H9 (cell line): ENCODE results near the gene HYAL1. TPM values are rescaled to one million over a fixed set of nuclear protein-coding genes. Genes with fewer than 3 reads are reported as not detected.

Source experiments
- DNase-seq: peaks from one replicate; pipeline ENCODE4 v3.0.0-alpha.2; 2017
- H2AFZ ChIP-seq: one replicate; pipeline ENCODE4 v1.6.1; 2013; ENCODE audit warnings: mild to moderate bottlenecking, low read length, control low read depth, moderate library complexity
- H2AK5ac ChIP-seq: 2 replicates; pipeline ENCODE4 v1.6.1; 2013; ENCODE audit warnings: low read length, control low read depth, mixed read lengths; ENCODE audit not compliant: insufficient read length
- H2BK120ac ChIP-seq: one replicate; pipeline ENCODE4 v1.6.1; 2013; ENCODE audit warnings: low read depth, mild to moderate bottlenecking, low read length, control low read depth, inconsistent platforms; ENCODE audit not compliant: poor library complexity, severe bottlenecking
- H2BK12ac ChIP-seq: 2 replicates; pipeline ENCODE4 v1.6.1; 2013; ENCODE audit warnings: low read length, control low read depth, mixed read lengths, low read depth; ENCODE audit not compliant: insufficient read length
- H2BK15ac ChIP-seq: 2 replicates; pipeline ENCODE4 v1.6.1; 2013; ENCODE audit warnings: low read depth, low read length, control low read depth
- H2BK20ac ChIP-seq: one replicate; pipeline ENCODE4 v1.6.1; 2013; ENCODE audit warnings: low read depth, mild to moderate bottlenecking, low read length, control low read depth, inconsistent platforms; ENCODE audit not compliant: poor library complexity, severe bottlenecking
- H2BK5ac ChIP-seq: 2 replicates; pipeline ENCODE4 v1.6.1; 2013; ENCODE audit warnings: low read length, control low read depth, mixed read lengths; ENCODE audit not compliant: insufficient read length
- H3K14ac ChIP-seq: 2 replicates; pipeline ENCODE4 v1.6.1; 2013; ENCODE audit warnings: low read length, control low read depth; ENCODE audit not compliant: insufficient read depth
- H3K18ac ChIP-seq: 2 replicates; pipeline ENCODE4 v1.6.1; 2013; ENCODE audit warnings: low read depth, mild to moderate bottlenecking, mixed read lengths, low read length, control low read depth; ENCODE audit not compliant: insufficient read length
- H3K23ac ChIP-seq: 2 replicates; pipeline ENCODE4 v1.6.1; 2013; ENCODE audit warnings: low read length, control low read depth, mixed read lengths, low read depth; ENCODE audit not compliant: insufficient read length
- H3K23me2 ChIP-seq: 2 replicates; pipeline ENCODE4 v1.6.1; 2013; ENCODE audit warnings: low read depth, mild to moderate bottlenecking, mixed read lengths, low read length, control low read depth; ENCODE audit not compliant: insufficient read length, poor library complexity, severe bottlenecking
- H3K27ac ChIP-seq: 2 replicates; pipeline ENCODE4 v1.5.1; 2013; ENCODE audit warnings: low read length, control low read depth, mixed read lengths, low read depth; ENCODE audit not compliant: insufficient read length
- H3K27me3 ChIP-seq: 2 replicates; pipeline ENCODE4 v1.6.1; 2013; ENCODE audit warnings: low read length, control low read depth, inconsistent platforms; ENCODE audit not compliant: insufficient read depth
- H3K4ac ChIP-seq: 2 replicates; pipeline ENCODE4 v1.6.1; 2013; ENCODE audit warnings: low read depth, mild to moderate bottlenecking, control low read depth, inconsistent platforms, low read length, moderate library complexity
- H3K4me1 ChIP-seq: 2 replicates; pipeline ENCODE4 v1.6.1; 2013; ENCODE audit warnings: low read length, control low read depth, inconsistent platforms; ENCODE audit not compliant: insufficient read depth
- H3K4me2 ChIP-seq: 2 replicates; pipeline ENCODE4 v1.6.1; 2013; ENCODE audit warnings: low read length, control low read depth, mixed read lengths; ENCODE audit not compliant: insufficient read length, insufficient read depth
- H3K56ac ChIP-seq: 2 replicates; pipeline ENCODE4 v1.6.1; 2013; ENCODE audit warnings: low read depth, mild to moderate bottlenecking, mixed read lengths, low read length, control low read depth; ENCODE audit not compliant: insufficient read length
- H3K79me1 ChIP-seq: 2 replicates; pipeline ENCODE4 v1.6.1; 2013; ENCODE audit warnings: low read depth, mild to moderate bottlenecking, moderate library complexity, low read length, control low read depth, inconsistent platforms; ENCODE audit not compliant: insufficient read depth, poor library complexity, severe bottlenecking
- H3K79me2 ChIP-seq: 2 replicates; pipeline ENCODE4 v1.6.1; 2013; ENCODE audit warnings: low read length, control low read depth, inconsistent platforms; ENCODE audit not compliant: insufficient read depth
- H3K9ac ChIP-seq: 2 replicates; pipeline ENCODE4 v1.6.1; 2013; ENCODE audit warnings: low read length, control low read depth, mixed read lengths; ENCODE audit not compliant: insufficient read length; ENCODE audit errors: extremely low read depth
- H3K9me3 ChIP-seq: one replicate; pipeline ENCODE4 v1.6.1; 2013; ENCODE audit warnings: low read depth, low read length, inconsistent platforms; ENCODE audit not compliant: control insufficient read depth
- H3T11ph ChIP-seq: one replicate; pipeline ENCODE4 v1.6.1; 2013; ENCODE audit warnings: mild to moderate bottlenecking, low read length, control low read depth, inconsistent platforms
- H4K20me1 ChIP-seq: one replicate; pipeline ENCODE4 v1.6.1; 2013; ENCODE audit not compliant: control insufficient read depth, insufficient read length, insufficient read depth
- H4K5ac ChIP-seq: 2 replicates; pipeline ENCODE4 v1.6.1; 2013; ENCODE audit warnings: low read depth, mild to moderate bottlenecking, mixed read lengths, low read length, control low read depth; ENCODE audit not compliant: insufficient read length
- H4K8ac ChIP-seq: replicated peaks from 2 replicates; pipeline ENCODE4 v1.6.1; 2013; ENCODE audit warnings: low read length, control low read depth, mixed read lengths, low read depth; ENCODE audit not compliant: insufficient read length
- H4K91ac ChIP-seq: 2 replicates; pipeline ENCODE4 v1.6.1; 2013; ENCODE audit warnings: low read depth, mild to moderate bottlenecking, moderate library complexity, mixed read lengths, low read length, control low read depth; ENCODE audit not compliant: insufficient read length
- H3K27ac Mint-ChIP-seq, 3 experiments: 2 replicates in 2 of 3; 3 replicates in 1 of 3; pipeline ENCODE4 v1.8.0; 2020 to 2021; ENCODE audit warnings: mixed read lengths in 3 of 3, mild to moderate bottlenecking in 1 of 3, moderate library complexity in 1 of 3
- H3K27me3 Mint-ChIP-seq: 2 replicates; pipeline ENCODE4 v1.8.0; 2021; ENCODE audit warnings: low read depth, mild to moderate bottlenecking, moderate library complexity, mixed read lengths
- H3K36me3 Mint-ChIP-seq, 3 experiments: 2 replicates in 2 of 3; 3 replicates in 1 of 3; pipeline ENCODE4 v1.8.0; 2020 to 2021; ENCODE audit warnings: low read depth in 3 of 3, mixed read lengths in 3 of 3; ENCODE audit not compliant: insufficient read depth in 1 of 3
- H3K4me1 Mint-ChIP-seq, 2 experiments: 2 replicates each; pipeline ENCODE4 v1.8.0; 2020; ENCODE audit warnings: mixed read lengths in 2 of 2
- H3K4me3 Mint-ChIP-seq, 2 experiments: 2 replicates in 1 of 2; 3 replicates in 1 of 2; pipeline ENCODE4 v1.8.0; 2020 to 2021; ENCODE audit warnings: mild to moderate bottlenecking in 2 of 2, mixed read lengths in 2 of 2, moderate library complexity in 1 of 2
- H3K9me3 Mint-ChIP-seq, 2 experiments: 2 replicates in 1 of 2; 3 replicates in 1 of 2; pipeline ENCODE4 v1.8.0; 2020; ENCODE audit warnings: mild to moderate bottlenecking in 2 of 2, mixed read lengths in 2 of 2, moderate library complexity in 1 of 2
- WGBS: extraction: QIAGEN DNeasy Blood & Tissue Kit; methylation state at CpG from one replicate; pipeline ENCODE4 v1.1.7; 2013; ENCODE audit warnings: missing lambda C conversion rate, low lambda C conversion rate, mixed read lengths; ENCODE audit not compliant: insufficient read length; ENCODE audit errors: extremely low coverage; 5-methylcytosine and 5-hydroxymethylcytosine counted together
- total RNA-seq: library from RNA; stranded (reverse); gene quantifications from 2 replicates; pipeline ENCODE4 v1.2.1, GENCODE V29; 2021
- TF ChIP-seq, protein P1 (sequence below): fragments of 200-600 bp; sonication (generic); conservative IDR thresholded peaks from 3 replicates; pipeline ENCODE4 v1.8.0; 2021; ENCODE audit warnings: antibody characterized with exemption, mild to moderate bottlenecking

HYAL1 gene
- total RNA-seq, 1 experiment from 2014 or later = 2.0 TPM

DNA sequence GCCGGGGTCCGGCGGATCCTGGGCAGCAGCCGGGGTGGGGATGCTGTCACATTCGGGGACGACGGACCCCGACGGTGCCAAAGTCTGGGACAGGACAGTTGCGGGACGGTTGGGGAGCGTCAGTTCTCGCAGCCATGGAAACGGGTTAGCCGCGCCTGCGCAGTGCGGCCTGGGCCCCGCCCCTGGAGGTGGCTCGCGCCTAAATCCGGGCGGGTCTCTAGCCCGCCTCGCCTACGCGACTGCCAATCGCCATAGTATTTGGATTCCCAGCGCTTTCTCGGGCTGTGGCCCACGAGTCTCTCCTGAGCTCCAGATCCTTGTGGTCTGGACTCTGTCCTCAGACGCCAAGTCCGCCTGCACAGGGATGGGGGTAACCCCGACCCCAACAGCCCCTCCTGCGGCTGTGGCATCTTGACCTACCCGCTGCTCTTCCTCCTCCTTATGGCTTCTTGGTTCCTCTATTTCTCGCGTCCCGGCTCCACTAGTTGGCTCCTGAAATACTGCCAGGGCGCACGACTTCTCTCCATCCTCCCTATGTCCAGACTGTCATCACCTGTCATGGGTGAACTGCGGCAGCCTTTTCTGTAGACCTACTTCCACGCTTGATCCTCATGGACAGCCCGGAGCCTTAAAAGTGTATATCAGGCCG, 42.3 kb upstream of the HYAL1 start, which contains the start of gene ZMYND10:
ZMYND10 (minus strand) TSS at position 147 of the 649 bp plus-strand sequence. CDS start 153 bp downstream, outside the sequence.
- WGBS = no CpG with 5 or more reads among the region's 45 CpGs
- no peak within 1 kb of the TSS for H2BK120ac ChIP-seq
- H3K4me3 Mint-ChIP-seq = peak within 1 kb of the TSS; percentile 57 to 70
- TF ChIP-seq, protein P1, sequence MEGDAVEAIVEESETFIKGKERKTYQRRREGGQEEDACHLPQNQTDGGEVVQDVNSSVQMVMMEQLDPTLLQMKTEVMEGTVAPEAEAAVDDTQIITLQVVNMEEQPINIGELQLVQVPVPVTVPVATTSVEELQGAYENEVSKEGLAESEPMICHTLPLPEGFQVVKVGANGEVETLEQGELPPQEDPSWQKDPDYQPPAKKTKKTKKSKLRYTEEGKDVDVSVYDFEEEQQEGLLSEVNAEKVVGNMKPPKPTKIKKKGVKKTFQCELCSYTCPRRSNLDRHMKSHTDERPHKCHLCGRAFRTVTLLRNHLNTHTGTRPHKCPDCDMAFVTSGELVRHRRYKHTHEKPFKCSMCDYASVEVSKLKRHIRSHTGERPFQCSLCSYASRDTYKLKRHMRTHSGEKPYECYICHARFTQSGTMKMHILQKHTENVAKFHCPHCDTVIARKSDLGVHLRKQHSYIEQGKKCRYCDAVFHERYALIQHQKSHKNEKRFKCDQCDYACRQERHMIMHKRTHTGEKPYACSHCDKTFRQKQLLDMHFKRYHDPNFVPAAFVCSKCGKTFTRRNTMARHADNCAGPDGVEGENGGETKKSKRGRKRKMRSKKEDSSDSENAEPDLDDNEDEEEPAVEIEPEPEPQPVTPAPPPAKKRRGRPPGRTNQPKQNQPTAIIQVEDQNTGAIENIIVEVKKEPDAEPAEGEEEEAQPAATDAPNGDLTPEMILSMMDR = no peak
- no peak within 1 kb of the TSS for H2AFZ ChIP-seq
- no peaks in the 10 kb centered on the region for H3K79me2 ChIP-seq
- H4K91ac ChIP-seq = no peak within 1 kb of the TSS
- H3K4me1 ChIP-seq = no peaks in the 10 kb centered on the region
- H2AK5ac ChIP-seq = no peak within 1 kb of the TSS
- no peak within 1 kb of the TSS for H3K27ac Mint-ChIP-seq
- H3K36me3 Mint-ChIP-seq = peaks cover 6 to 15% (median 7%) of the 10 kb centered on the region in 3 experiments; a peak in 6 of 7 replicates
- H3K27ac ChIP-seq = no peak within 1 kb of the TSS
- H3K14ac ChIP-seq = 0 out of 2 replicates have a peak within 1 kb of the TSS, but pooled peaks have one; percentile 60
- no peaks in the 10 kb centered on the region for H3K79me1 ChIP-seq
- peaks cover 15% of the 10 kb centered on the region for H3K23me2 ChIP-seq
- no peak within 1 kb of the TSS for H3K9ac ChIP-seq
- peaks cover 11% of the 10 kb centered on the region; the same call in 1 of the 2 replicates for H3K27me3 ChIP-seq
- H3K18ac ChIP-seq = no peak within 1 kb of the TSS
- no peak within 1 kb of the TSS for H3K23ac ChIP-seq
- peak within 1 kb of the TSS; percentile 62 for H3K4me2 ChIP-seq
- no peak within 1 kb of the TSS for H3T11ph ChIP-seq
- no peaks in the 10 kb centered on the region for H3K9me3 ChIP-seq
- no peak within 1 kb of the TSS for H2BK20ac ChIP-seq
- H3K56ac ChIP-seq = no peak within 1 kb of the TSS
- H3K9me3 Mint-ChIP-seq = no peaks in the 10 kb centered on the region
- no peak within 1 kb of the TSS for H4K8ac ChIP-seq
- H4K20me1 ChIP-seq = no peaks in the 10 kb centered on the region
- no peak within 1 kb of the TSS for H2BK5ac ChIP-seq
- H2BK15ac ChIP-seq = no peak within 1 kb of the TSS
- peaks cover 53% of the 10 kb centered on the region for H3K27me3 Mint-ChIP-seq
- peaks cover 12 to 17% of the 10 kb centered on the region in 2 experiments for H3K4me1 Mint-ChIP-seq
- DNase-seq = peak; percentile 87
- no peak within 1 kb of the TSS for H4K5ac ChIP-seq
- H3K4ac ChIP-seq = no peak within 1 kb of the TSS
- H2BK12ac ChIP-seq = no peak within 1 kb of the TSS
